Measurements from ENCODE around the gene FBXL14.

DNA sequence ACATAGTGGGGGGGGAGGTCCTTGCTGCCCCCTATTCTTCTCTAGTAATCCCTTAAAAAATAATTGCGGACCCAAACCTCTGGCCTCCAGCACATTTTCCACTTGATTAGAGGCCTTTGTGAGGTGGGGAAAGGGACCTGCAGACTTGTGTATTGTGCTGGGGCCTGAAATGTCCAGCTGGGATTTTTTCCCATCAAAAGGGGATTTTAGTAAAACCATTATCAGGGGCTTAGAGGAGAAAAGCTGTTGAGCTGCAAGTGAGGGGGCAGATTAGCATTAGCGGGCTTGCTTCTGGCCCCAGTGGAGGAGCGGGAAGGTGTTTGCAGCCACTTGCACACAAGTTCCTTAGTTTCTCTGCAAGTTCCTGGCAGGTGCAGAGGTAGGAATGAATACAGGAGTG is 13.9 kb downstream of the FBXL14 start:
- no peak for TF ChIP-seq POLR2AphosphoS5 (IDR thresholded peaks at IDR 0.05)
- TF ChIP-seq POLR2A (IDR thresholded peaks at IDR 0.05): no peak
- TF ChIP-seq, protein P1, sequence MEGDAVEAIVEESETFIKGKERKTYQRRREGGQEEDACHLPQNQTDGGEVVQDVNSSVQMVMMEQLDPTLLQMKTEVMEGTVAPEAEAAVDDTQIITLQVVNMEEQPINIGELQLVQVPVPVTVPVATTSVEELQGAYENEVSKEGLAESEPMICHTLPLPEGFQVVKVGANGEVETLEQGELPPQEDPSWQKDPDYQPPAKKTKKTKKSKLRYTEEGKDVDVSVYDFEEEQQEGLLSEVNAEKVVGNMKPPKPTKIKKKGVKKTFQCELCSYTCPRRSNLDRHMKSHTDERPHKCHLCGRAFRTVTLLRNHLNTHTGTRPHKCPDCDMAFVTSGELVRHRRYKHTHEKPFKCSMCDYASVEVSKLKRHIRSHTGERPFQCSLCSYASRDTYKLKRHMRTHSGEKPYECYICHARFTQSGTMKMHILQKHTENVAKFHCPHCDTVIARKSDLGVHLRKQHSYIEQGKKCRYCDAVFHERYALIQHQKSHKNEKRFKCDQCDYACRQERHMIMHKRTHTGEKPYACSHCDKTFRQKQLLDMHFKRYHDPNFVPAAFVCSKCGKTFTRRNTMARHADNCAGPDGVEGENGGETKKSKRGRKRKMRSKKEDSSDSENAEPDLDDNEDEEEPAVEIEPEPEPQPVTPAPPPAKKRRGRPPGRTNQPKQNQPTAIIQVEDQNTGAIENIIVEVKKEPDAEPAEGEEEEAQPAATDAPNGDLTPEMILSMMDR (IDR thresholded peaks at IDR 0.05): no peak

Measured in upper lobe of left lung (tissue), 4 donors.